B cell (primary cell): ENCODE measurements around the gene BICDL1. TPM values are rescaled to one million over a fixed set of nuclear protein-coding genes. Genes with fewer than 3 reads are reported as not detected.

Experiments used
- ATAC-seq: fragments of 200-7000 bp; cut with Tn5 transposase; one replicate; pipeline ENCODE4 v1.10.0; 2021; ENCODE audit warnings: low read depth, mild to moderate bottlenecking, moderate number of reproducible peaks, moderate library complexity
- CTCF ChIA-PET: fragments of 350-600 bp; sonication (Branson Sonifier 250); formaldehyde crosslinking; loops from one replicate; lab custom pipeline; 2021; ENCODE audit warnings: antibody characterized with exemption, inconsistent platforms; lab: Charles Lee
- POLR2A ChIA-PET: fragments of 350-600 bp; sonication (Branson Sonifier 250); formaldehyde crosslinking; loops from one replicate; lab custom pipeline; 2021; ENCODE audit warnings: antibody characterized with exemption; lab: Charles Lee
- DNase-seq: peaks from one replicate; pipeline ENCODE4 v3.0.0; 2013
- H2AFZ ChIP-seq: 2 replicates; pipeline ENCODE4 v1.6.1; 2012; ENCODE audit warnings: mild to moderate bottlenecking, low read depth, low read length; ENCODE audit not compliant: insufficient read depth, poor library complexity, severe bottlenecking
- H3K27ac ChIP-seq, 2 donors: 1 replicate in 1 of 2; 2 replicates in 1 of 2; pipeline ENCODE4 v1.5.1; 2012 to 2013; ENCODE audit warnings: low read length in 2 of 2, mild to moderate bottlenecking in 2 of 2, moderate library complexity in 1 of 2
- H3K27me3 ChIP-seq, 4 experiments: fragments of 200-600 bp in 1 of 4; sonication (generic) in 1 of 4; replicated peaks in 1 of 4; 1 replicate in 2 of 4; 2 replicates in 2 of 4; pipeline versions ENCODE4 v1.6.1 to v1.7.0; 2013 to 2016; ENCODE audit warnings: low read length in 3 of 4, mild to moderate bottlenecking in 2 of 4, mixed read lengths in 1 of 4, moderate library complexity in 1 of 4; ENCODE audit not compliant: insufficient read depth in 4 of 4, control insufficient read depth in 3 of 4; ENCODE audit errors: control extremely low read depth in 1 of 4
- H3K36me3 ChIP-seq, 2 experiments: replicated peaks in 1 of 2; 1 replicate in 1 of 2; 2 replicates in 1 of 2; pipeline versions ENCODE4 v1.6.1 to v1.7.1; 2013; ENCODE audit warnings: low read length in 1 of 2; ENCODE audit not compliant: insufficient read depth in 2 of 2, control insufficient read depth in 1 of 2; ENCODE audit errors: control extremely low read depth in 1 of 2, extremely low read depth in 1 of 2
- H3K4me1 ChIP-seq, 2 donors: fragments of 200-600 bp in 1 of 2; sonication (generic) in 1 of 2; 1 replicate in 1 of 2; 2 replicates in 1 of 2; pipeline versions ENCODE4 v1.5.1 to v1.6.1; 2013 to 2017; ENCODE audit warnings: low read length in 2 of 2; ENCODE audit not compliant: control insufficient read depth in 2 of 2, insufficient read depth in 2 of 2
- H3K4me2 ChIP-seq: replicated peaks from 2 replicates; pipeline ENCODE3; 2012; ENCODE audit warnings: mild to moderate bottlenecking, low read depth, low read length; ENCODE audit not compliant: poor library complexity, severe bottlenecking
- H3K4me3 ChIP-seq, 5 experiments: fragments of 200-600 bp in 1 of 5; sonication (generic) in 1 of 5; 1 replicate in 3 of 5; 2 replicates in 2 of 5; pipeline versions ENCODE4 v1.5.1 to v1.7.0; 2011 to 2016; ENCODE audit warnings: low read length in 4 of 5, mild to moderate bottlenecking in 4 of 5, low read depth in 2 of 5, control low read depth in 1 of 5, moderate library complexity in 1 of 5; ENCODE audit not compliant: insufficient read depth in 1 of 5; ENCODE audit errors: control extremely low read depth in 1 of 5, extremely low read depth in 1 of 5
- H3K79me2 ChIP-seq: fragments of 200-600 bp; sonication (generic); one replicate; pipeline ENCODE4 v1.6.0; 2016; ENCODE audit warnings: low read length; ENCODE audit not compliant: control insufficient read depth, insufficient read depth
- H3K9ac ChIP-seq: fragments of 200-600 bp; sonication (generic); 2 replicates; pipeline ENCODE4 v1.6.1; 2017; ENCODE audit warnings: mild to moderate bottlenecking, low read length, moderate library complexity
- H3K9me3 ChIP-seq, 3 donors: one replicate each; pipeline versions ENCODE4 v1.6.1 to v1.7.1; 2013; ENCODE audit warnings: low read length in 2 of 3; ENCODE audit not compliant: control insufficient read depth in 2 of 3, insufficient read depth in 1 of 3; ENCODE audit errors: control extremely low read depth in 1 of 3
- H4K20me1 ChIP-seq: 2 replicates; pipeline ENCODE4 v1.6.0; 2012; ENCODE audit warnings: mild to moderate bottlenecking, low read length; ENCODE audit not compliant: insufficient read depth, control insufficient read depth, poor library complexity, severe bottlenecking
- H3K27ac Mint-ChIP-seq: one replicate; pipeline ENCODE4 v1.8.0; 2021; ENCODE audit warnings: mixed read lengths
- H3K27me3 Mint-ChIP-seq: one replicate; pipeline ENCODE4 v1.8.0; 2021; ENCODE audit warnings: mixed read lengths
- H3K4me1 Mint-ChIP-seq: one replicate; pipeline ENCODE4 v1.8.0; 2021; ENCODE audit warnings: mixed read lengths
- H3K4me3 Mint-ChIP-seq: one replicate; pipeline ENCODE4 v1.8.0; 2021; ENCODE audit warnings: mixed read lengths
- H3K9me3 Mint-ChIP-seq: one replicate; pipeline ENCODE4 v1.8.0; 2022; ENCODE audit warnings: mixed read lengths; ENCODE audit not compliant: insufficient read depth
- CTCF ChIP-seq: fragments of 200-600 bp; IDR thresholded peaks from one replicate; pipeline ENCODE4 v1.8.0; 2022; ENCODE audit warnings: antibody characterized with exemption, mild to moderate bottlenecking
- EZH2 ChIP-seq: IDR thresholded peaks from 2 replicates; pipeline ENCODE4 v1.6.1; 2012; ENCODE audit warnings: borderline replicate concordance, low read depth, mild to moderate bottlenecking, moderate library complexity, low read length; ENCODE audit not compliant: insufficient read depth, poor library complexity, severe bottlenecking
- WGBS: methylation state at CpG from one replicate; pipeline ENCODE4 v1.1.5; 2013; ENCODE audit warnings: missing lambda C conversion rate; ENCODE audit not compliant: insufficient coverage; 5-methylcytosine and 5-hydroxymethylcytosine counted together
- intact Hi-C: fragments of 100-400 bp; cut with micrococcal nuclease; formaldehyde crosslinking; loops from one replicate; pipeline ENCODE4 v1.10.0; 2022
- polyA plus RNA-seq: library from polyadenylated mRNA; depleted of rRNA; stranded (reverse); fragments of >200 nt; gene quantifications from 2 replicates; pipeline ENCODE4 v1.2.3, GENCODE V29; 2012
- total RNA-seq, 2 donors: library from RNA; stranded (reverse); fragments of 120-200 nt in 1 of 2; gene quantifications; 1 replicate in 1 of 2; 2 replicates in 1 of 2; pipeline versions ENCODE4 v1.2.3 to v1.2.4, GENCODE V29; 2013 to 2022

The BICDL1 gene
- total and polyA plus RNA-seq, 2 donors (not counting 1 experiment from before 2014, with no cell fraction given): 15.6 to 41.5 TPM

GRCh38 chr12:120089796-120090195 is 100.8 kb downstream of the BICDL1 start:
- peaks cover 16% of the 10 kb centered on the region for H3K4me1 Mint-ChIP-seq
- Histone ChIP-seq H3K4me2 (no peak overlapping the region), H3K4me3 (no peak overlapping the region), H3K9me3 (no peaks in the 10 kb centered on the region), H4K20me1 (peaks cover 4% of the 10 kb centered on the region), H3K36me3 (peaks cover 0 to 6% of the 10 kb centered on the region in 2 experiments), H3K79me2 (no peaks in the 10 kb centered on the region), H3K27me3 (no peaks in the 10 kb centered on the region), H3K9ac (no peak overlapping the region), H2AFZ (no peak overlapping the region), H3K4me1 (peaks cover 9 to 13% of the 10 kb centered on the region in 2 donors), H3K27ac (no peak overlapping the region)
- 100% methylated on average over 2 of the region's 2 CpGs for WGBS
- CTCF ChIA-PET: no interaction called here
- H3K27ac Mint-ChIP-seq: no peak overlapping the region
- TF ChIP-seq EZH2: no peak
- TF ChIP-seq CTCF: no peak
- intact Hi-C loops: no loop called here
- no peak for DNase-seq
- H3K4me3 Mint-ChIP-seq: no peak overlapping the region
- ATAC-seq: no peak
- H3K9me3 Mint-ChIP-seq: no peaks in the 10 kb centered on the region
- no peaks in the 10 kb centered on the region for H3K27me3 Mint-ChIP-seq
- POLR2A ChIA-PET: no interaction called here

DNA sequence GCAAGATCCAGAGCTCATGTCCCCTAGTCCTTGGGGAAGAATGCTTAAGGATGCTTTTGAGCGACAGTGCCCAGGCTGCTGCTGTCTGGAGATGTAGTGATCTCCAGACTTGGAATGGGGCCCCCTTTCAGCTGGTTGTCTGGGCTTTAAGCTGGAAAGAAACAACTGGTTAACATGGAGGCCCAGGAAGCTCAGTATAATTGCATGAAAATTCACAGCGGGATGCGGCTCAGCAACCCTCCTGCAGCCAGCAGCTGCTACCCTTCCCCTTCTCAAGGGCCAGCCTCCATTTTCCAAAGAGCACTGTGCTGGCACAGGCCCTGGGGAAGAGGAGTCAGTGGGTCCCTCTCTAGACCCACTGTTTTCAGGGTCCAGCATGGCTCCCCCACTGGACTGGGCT is 101.2 kb downstream of the BICDL1 start:
- Histone ChIP-seq H4K20me1 (peaks cover 8% of the 10 kb centered on the region), H3K9me3 (no peaks in the 10 kb centered on the region), H3K27ac (no peak overlapping the region), H3K4me3 (no peak overlapping the region), H3K79me2 (no peaks in the 10 kb centered on the region), H3K27me3 (no peaks in the 10 kb centered on the region), H3K4me1 (peaks cover 9 to 13% of the 10 kb centered on the region in 2 donors), H3K4me2 (no peak overlapping the region), H2AFZ (no peak overlapping the region), H3K9ac (no peak overlapping the region), H3K36me3 (peaks cover 0 to 9% of the 10 kb centered on the region in 2 experiments)
- H3K9me3 Mint-ChIP-seq: no peaks in the 10 kb centered on the region
- ChIA-PET POLR2A (interaction anchor here (0.6 kb wide), 1 partner anchor 144 kb away, joined by 5 read pairs; no protein-coding TSS in a partner anchor), CTCF (no interaction called here)
- TF ChIP-seq CTCF (no peak), EZH2 (no peak)
- 100% methylated on average over 3 of the region's 3 CpGs for WGBS
- intact Hi-C loops: no loop called here
- no peak overlapping the region for H3K4me3 Mint-ChIP-seq
- H3K4me1 Mint-ChIP-seq: peaks cover 16% of the 10 kb centered on the region
- DNase-seq (no peak), ATAC-seq (no peak)
- H3K27ac Mint-ChIP-seq: no peak overlapping the region
- H3K27me3 Mint-ChIP-seq: no peaks in the 10 kb centered on the region
